ENCODE results near the gene COMMD10.

COMMD10 gene

DNA sequence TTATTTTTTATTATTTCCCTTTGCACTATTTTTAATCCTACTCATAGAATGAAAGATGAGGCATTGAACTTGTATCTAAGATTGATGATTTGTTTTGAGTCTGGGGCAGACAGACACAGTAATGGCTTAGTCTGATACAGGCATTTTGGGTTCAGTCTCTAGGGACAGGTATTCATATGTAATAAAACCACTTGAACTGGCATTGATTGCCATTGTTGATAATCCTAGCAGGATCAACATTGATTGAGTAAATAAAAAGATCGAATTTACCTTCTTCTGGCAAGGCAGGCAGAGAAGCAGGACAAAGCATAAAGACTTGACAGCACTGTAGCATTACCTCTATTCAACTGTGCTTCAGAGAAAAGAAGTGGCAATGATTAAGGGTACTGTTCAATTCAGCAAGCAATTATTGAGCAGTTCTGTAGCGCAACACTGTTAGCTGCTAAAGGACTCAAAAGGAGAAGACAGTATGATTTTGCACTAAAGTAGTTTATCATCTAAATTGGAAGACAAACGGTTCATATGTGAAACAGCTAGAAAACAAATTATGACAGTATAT lies 144.4 kb downstream of the COMMD10 start:
- no peak for DNase-seq

GRCh38 chr5:116231288-116231687 lies 146.5 kb downstream of the COMMD10 start:
- DNase-seq: no peak

- no peak for DNase-seq
These were observed 149.9 kb downstream of the COMMD10 start for GRCh38 chr5:116234681-116235080.

- DNase-seq: no peak
These were observed 153.2 kb downstream of the COMMD10 start for GRCh38 chr5:116237917-116238500.

DNA sequence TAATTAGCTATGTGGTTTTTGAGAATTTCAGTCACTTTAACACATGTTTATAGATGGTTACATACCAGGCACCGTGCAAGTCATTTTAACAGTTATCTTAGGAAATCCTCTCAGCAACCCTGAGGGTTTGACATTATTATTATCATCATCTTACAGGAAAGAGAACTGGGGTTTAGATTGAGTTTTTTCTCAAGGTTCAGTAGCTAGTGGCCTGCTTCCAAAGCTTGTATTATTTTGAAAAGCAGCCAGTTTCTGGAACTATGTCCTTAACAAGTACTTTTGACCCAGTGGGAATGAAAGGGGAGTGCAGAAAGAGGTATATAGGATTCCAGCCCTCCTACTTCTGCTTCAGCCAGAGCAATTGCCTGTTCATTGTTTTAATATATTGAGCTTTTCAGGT lies 157.5 kb downstream of the COMMD10 start:
- no peak for DNase-seq

- no peak for DNase-seq
These were observed 163.6 kb downstream of the COMMD10 start for GRCh38 chr5:116248432-116248831.

DNA sequence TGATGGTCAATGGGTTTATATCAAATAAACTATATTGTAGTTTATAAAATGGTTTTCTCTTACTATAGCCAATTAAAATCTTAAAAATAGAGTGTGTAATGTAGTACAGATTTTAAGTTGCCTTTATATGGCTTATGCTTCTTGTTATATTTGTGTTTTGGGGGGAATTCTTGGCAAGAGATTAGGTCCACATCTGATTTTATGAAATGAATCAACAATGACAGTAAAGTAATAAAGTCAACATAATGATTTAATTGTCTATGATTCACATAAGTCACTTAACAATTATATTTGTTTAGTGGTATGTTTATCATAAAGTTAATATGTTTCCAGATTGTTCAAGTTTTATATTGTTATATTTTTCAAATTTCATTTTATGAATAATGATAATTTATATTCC lies 164.8 kb downstream of the COMMD10 start:
- DNase-seq: no peak

- no peak for DNase-seq
These were observed 171.9 kb downstream of the COMMD10 start for GRCh38 chr5:116256717-116257116.

- DNase-seq: no peak
These were observed 180.6 kb downstream of the COMMD10 start for GRCh38 chr5:116265471-116265870.

GRCh38 chr5:116271446-116272025 lies 186.7 kb downstream of the COMMD10 start:
- no peak for DNase-seq

GRCh38 chr5:116272281-116272941 lies 187.6 kb downstream of the COMMD10 start:
- DNase-seq: no peak

- DNase-seq: no peak
These were observed 188.8 kb downstream of the COMMD10 start for GRCh38 chr5:116273448-116274242.

DNA sequence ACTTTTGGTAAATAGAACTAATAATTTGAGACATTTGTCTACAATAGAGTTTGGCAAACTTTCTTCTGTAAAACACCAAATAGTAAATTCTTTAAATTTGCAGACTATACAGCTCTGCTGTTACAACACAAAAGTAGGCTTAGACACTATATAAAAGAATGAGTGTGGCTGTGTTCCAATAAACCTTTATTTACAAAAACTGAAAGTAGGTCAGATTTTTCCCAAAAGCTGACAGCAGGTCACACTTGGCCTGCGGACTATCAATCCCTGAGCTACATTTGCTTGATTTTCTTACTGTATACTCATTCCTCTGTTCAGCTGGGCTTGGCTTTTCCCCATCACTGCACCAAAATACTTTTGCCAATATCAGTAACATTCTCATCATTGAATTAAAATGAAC lies 189.4 kb downstream of the COMMD10 start:
- DNase-seq: no peak

GRCh38 chr5:116275282-116275681 lies 190.5 kb downstream of the COMMD10 start:
- no peak for DNase-seq

DNA sequence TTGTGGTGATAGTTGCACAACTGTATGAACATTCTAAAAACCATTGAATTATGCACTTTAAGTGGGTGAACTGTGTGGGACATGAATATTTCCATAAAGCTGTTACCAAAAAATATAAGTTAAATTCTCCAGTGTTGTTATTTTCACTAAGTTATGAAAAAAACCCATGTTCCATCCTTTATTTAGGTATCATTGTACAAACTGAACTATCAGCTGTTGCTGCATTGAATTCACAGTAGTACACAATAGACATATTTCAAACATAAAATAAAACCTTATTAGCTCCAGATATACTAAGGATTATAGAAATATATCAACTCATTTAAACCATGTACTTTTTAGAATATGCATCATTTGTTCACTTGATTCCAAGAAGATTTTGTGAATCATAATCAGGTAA lies 192.1 kb downstream of the COMMD10 start:
- no peak for DNase-seq

DNA sequence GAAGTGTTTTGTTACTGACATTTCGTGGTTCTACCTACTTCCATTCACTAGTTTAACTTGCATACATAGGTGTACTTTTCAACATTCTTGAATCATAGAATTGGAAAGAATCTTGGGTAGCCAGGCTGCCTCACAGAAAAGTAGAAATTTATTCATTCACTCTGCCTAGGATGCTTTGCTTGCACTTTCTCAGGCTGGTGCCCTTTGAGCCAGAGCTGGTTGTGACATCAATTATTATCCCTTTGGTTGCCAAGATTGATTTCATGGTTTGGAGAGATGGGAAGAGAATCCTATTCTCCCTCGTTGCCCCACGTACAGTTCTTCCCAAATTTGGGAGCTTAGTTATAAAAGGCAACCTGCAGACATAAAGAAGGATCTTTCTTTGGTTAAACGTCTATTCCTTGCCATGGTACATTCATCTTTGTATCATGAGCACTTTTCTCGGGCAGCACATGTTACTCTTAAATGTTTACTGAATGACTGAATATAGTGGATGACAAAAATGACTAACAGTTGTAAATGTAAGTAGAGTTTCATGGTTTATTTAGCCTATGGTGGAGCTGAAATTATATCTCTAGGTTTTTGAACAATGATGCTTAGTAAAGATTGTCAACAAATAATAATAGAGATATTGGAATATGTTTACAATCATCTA lies 195.5 kb downstream of the COMMD10 start:
- no peak for DNase-seq

GRCh38 chr5:116281309-116281708 lies 196.5 kb downstream of the COMMD10 start:
- DNase-seq: no peak

DNA sequence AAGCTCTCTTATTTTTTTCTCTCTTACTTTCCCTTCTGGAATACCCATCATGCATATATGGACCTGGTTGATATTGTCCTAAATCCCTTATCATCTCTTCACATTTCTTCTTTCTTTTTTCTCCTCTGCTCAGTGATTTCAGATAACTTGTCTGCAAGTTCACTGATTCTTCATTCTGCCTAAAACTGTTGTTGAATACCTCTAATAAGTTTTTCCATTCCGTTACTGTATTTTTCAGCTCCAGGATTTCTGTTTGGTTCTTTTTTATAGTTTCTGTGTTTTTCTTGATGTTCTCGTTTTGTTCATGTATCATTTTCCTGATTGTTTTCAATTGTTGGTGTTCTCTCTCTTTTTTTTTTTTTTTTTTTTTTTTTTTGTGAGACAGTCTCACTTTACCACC lies 203.7 kb downstream of the COMMD10 start:
- no peak for DNase-seq

DNA sequence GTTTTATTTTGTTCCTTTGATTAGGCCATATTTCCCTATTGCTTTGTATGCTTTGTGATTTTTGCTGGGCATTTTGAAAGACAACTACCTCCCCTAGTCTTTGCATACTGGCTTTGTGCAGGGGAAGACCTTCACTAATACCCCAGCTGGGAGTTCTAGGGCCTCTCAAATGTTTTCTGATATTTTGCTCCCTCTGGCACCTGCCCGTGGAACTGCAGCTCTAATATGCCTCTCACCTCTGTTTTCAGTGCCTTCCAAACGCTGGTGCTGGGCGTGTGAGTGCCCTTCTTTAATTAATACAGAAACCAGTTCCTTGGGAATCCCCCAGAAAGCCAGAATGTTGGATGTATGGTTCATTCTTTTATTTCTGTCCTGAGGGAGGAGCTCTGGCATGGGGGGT lies 204.5 kb downstream of the COMMD10 start:
- DNase-seq: no peak

DNA sequence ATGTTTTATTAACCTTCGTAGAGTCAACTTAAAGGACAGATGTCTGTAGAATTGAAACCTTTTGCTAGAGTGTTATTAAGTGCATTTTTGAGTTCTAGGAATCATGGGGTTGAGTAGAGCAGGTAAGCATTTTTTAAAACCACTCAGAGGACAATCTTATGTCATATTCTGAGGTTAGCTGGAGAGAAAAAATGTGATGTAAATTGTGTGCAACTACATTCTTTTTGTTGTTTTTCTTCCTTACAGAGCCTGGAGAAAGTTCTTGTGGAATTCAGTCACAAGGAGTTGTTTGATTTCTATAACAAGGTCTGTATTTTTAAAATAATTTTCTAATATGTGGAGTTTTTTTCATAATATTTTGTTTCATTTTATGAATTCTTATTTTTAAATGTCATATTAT lies 206.4 kb downstream of the COMMD10 start:
- DNase-seq: no peak

DNA sequence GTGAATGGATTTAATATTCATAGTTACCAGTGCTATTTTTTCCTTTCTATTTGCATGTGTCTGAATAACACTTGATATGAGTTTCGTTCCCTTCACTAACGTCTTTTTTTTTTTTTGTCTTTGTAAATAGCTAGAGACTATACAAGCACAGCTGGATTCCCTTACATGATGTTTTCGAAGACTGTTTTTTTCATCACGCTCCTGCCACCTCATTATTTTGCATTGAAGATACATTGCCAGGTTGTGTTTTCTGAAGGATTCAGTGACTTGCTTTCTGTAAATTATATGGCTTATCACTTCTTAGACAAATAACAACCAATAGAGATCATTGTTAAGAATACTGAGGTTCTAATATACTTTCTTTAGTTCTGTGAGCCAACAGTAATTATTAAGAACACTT lies 207.5 kb downstream of the COMMD10 start:
- no peak for DNase-seq

DNA sequence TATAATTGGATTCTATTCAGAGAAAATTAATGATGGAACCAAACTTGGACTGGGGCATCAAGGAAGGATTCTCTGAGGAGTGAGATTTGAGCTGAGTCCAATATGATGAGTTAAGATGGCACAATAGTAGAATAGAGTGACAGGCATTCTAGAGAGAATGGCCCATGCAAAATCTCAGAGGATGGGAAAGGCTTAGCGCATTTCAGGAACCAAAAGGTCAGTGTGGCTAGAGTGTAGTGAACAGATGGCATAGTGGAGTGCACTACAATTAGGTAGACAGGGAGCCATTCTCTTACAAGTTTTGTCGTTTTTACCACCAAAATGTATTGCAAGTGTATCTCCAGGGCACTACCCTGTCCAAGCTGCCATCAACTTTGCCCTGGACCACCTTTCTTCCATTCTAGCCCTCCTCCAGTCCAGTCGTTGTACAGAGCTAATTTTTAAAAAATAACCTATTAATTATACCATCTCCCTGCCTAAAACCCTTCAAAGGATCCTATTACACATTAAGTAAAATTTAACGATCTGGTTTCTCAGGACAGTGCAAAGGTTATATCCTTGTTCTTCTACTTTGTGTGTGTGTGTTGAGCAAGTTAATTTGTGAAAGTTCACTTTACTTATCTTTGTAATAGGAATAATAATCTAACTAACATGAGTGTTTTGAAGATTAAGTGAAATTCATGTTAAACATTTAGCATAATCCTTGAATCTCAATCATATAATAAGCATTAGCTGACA lies 211.7 kb downstream of the COMMD10 start:
- no peak for DNase-seq

All from stimulated activated CD4-positive, alpha-beta T cell treated with anti-CD3 and anti-CD28 coated beads, Interleukin-4, amount 100 ng/mL, for 4 hours (primary cell).